Measurements from ENCODE around the gene TXNL4B. TPM values are rescaled to one million over a fixed set of nuclear protein-coding genes. Genes with fewer than 3 reads are reported as not detected.
A peak's percentile ranks its signal among the peaks of the same experiment; 100 is the strongest.

The TXNL4B gene
- total and polyA plus RNA-seq, 2 donors (not counting 1 experiment from before 2014, with no cell fraction given) = 9.9 to 16.1 TPM

- Histone ChIP-seq H3K9ac (ENCODE audit: low read length) (no peak overlapping the region), H3K9me3 (ENCODE audit: control extremely low read depth in 1 of 3, control insufficient read depth in 2 of 3, insufficient read depth in 1 of 3, low read length in 2 of 3) (no peaks in the 10 kb centered on the region), H3K4me3 (ENCODE audit: control extremely low read depth in 1 of 5, extremely low read depth in 1 of 5, insufficient read depth in 1 of 5, low read depth in 2 of 5, low read length in 4 of 5) (no peak overlapping the region), H3K79me2 (ENCODE audit: control insufficient read depth, insufficient read depth, low read length) (no peaks in the 10 kb centered on the region), H4K20me1 (ENCODE audit: control insufficient read depth, insufficient read depth, low read length, poor library complexity, severe bottlenecking) (no peaks in the 10 kb centered on the region), H2AFZ (ENCODE audit: insufficient read depth, low read depth, low read length, poor library complexity, severe bottlenecking) (peak overlapping the region; percentile 1), H3K4me1 (ENCODE audit: control insufficient read depth in 2 of 2, insufficient read depth in 2 of 2, low read length in 2 of 2) (peaks cover 0 to 6% of the 10 kb centered on the region in 2 donors), H3K27me3 (replicated peaks in 1 of 4; ENCODE audit: control extremely low read depth in 1 of 4, control insufficient read depth in 3 of 4, insufficient read depth in 4 of 4, low read length in 3 of 4) (no peaks in the 10 kb centered on the region), H3K4me2 (replicated peaks; ENCODE audit: low read depth, low read length, poor library complexity, severe bottlenecking) (no peak overlapping the region), H3K36me3 (replicated peaks in 1 of 2; ENCODE audit: control extremely low read depth in 1 of 2, control insufficient read depth in 1 of 2, extremely low read depth in 1 of 2, insufficient read depth in 2 of 2, low read length in 1 of 2) (no peaks in the 10 kb centered on the region), H3K27ac (ENCODE audit: low read length in 2 of 2) (no peak overlapping the region)
- no peaks in the 10 kb centered on the region for H3K4me1 Mint-ChIP-seq
- no peaks in the 10 kb centered on the region for H3K27me3 Mint-ChIP-seq
- ChIA-PET POLR2A (no interaction called here), CTCF (interaction anchor here (0.5 to 4.7 kb wide), 28 partner anchors 9 to 1910 kb away, joined by 3 to 47 read pairs (median 4); partner anchors contain the start of genes DHX38 and TXNL4B)
- intact Hi-C loops (cut with micrococcal nuclease) = loop anchor here (2.0 to 5.0 kb wide), 2 partner anchors 77 to 1072 kb away; no protein-coding TSS in a partner anchor
- ATAC-seq (ENCODE audit: low read depth) = peak; percentile 56
- H3K27ac Mint-ChIP-seq = peak overlapping the region; percentile 41
- DNase-seq = peak; percentile 77
- WGBS (ENCODE audit: insufficient coverage) = 52% methylated on average over 9 of the region's 13 CpGs
- no peaks in the 10 kb centered on the region for H3K9me3 Mint-ChIP-seq (ENCODE audit: insufficient read depth)
- TF ChIP-seq CTCF (IDR thresholded peaks at IDR 0.05) = peak; percentile 87
- TF ChIP-seq EZH2 (IDR thresholded peaks at IDR 0.05; ENCODE audit: borderline replicate concordance, insufficient read depth, low read depth, low read length, poor library complexity, severe bottlenecking) = no peak
- H3K4me3 Mint-ChIP-seq = no peak overlapping the region
Observed at GRCh38 chr16:72124761-72125634, 31.6 kb upstream of the TXNL4B start.

DNA sequence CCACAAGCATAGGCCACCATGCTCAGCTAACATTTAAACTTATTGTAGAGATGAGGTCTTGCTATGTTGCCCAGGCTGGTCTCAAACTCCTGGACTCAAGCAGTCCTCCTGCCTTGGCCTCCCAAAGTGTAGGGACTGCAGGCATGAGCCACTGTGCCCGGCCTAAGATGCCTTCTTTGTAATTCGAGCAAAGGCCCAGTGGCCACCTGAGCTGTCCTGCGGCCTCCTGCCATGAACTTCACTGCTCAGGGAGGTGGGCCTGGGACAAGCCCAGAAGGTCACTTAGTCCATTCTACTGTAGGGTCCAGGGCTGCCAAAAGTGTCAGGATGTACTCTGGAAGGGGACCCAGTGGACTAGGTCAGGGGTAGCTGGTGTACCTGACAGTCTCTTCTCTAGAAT, 30.7 kb upstream of the TXNL4B start:
- no peak for ATAC-seq (ENCODE audit: low read depth)
- H3K9me3 Mint-ChIP-seq (ENCODE audit: insufficient read depth) = no peaks in the 10 kb centered on the region
- Histone ChIP-seq H3K79me2 (ENCODE audit: control insufficient read depth, insufficient read depth, low read length) (no peaks in the 10 kb centered on the region), H3K4me3 (ENCODE audit: control extremely low read depth in 1 of 5, extremely low read depth in 1 of 5, insufficient read depth in 1 of 5, low read depth in 2 of 5, low read length in 4 of 5) (no peak overlapping the region), H4K20me1 (ENCODE audit: control insufficient read depth, insufficient read depth, low read length, poor library complexity, severe bottlenecking) (no peaks in the 10 kb centered on the region), H3K4me2 (replicated peaks; ENCODE audit: low read depth, low read length, poor library complexity, severe bottlenecking) (no peak overlapping the region), H3K9ac (ENCODE audit: low read length) (no peak overlapping the region), H3K36me3 (replicated peaks in 1 of 2; ENCODE audit: control extremely low read depth in 1 of 2, control insufficient read depth in 1 of 2, extremely low read depth in 1 of 2, insufficient read depth in 2 of 2, low read length in 1 of 2) (no peaks in the 10 kb centered on the region), H3K27me3 (replicated peaks in 1 of 4; ENCODE audit: control extremely low read depth in 1 of 4, control insufficient read depth in 3 of 4, insufficient read depth in 4 of 4, low read length in 3 of 4) (no peaks in the 10 kb centered on the region), H2AFZ (ENCODE audit: insufficient read depth, low read depth, low read length, poor library complexity, severe bottlenecking) (no peak overlapping the region), H3K9me3 (ENCODE audit: control extremely low read depth in 1 of 3, control insufficient read depth in 2 of 3, insufficient read depth in 1 of 3, low read length in 2 of 3) (no peaks in the 10 kb centered on the region), H3K27ac (ENCODE audit: low read length in 2 of 2) (no peak overlapping the region), H3K4me1 (ENCODE audit: control insufficient read depth in 2 of 2, insufficient read depth in 2 of 2, low read length in 2 of 2) (peaks cover 0 to 6% of the 10 kb centered on the region in 2 donors)
- no peak overlapping the region for H3K4me3 Mint-ChIP-seq
- TF ChIP-seq CTCF (IDR thresholded peaks at IDR 0.05) (no peak), EZH2 (IDR thresholded peaks at IDR 0.05; ENCODE audit: borderline replicate concordance, insufficient read depth, low read depth, low read length, poor library complexity, severe bottlenecking) (no peak)
- ChIA-PET POLR2A (no interaction called here), CTCF (interaction anchor here (0.9 to 4.7 kb wide), 18 partner anchors 10 to 1832 kb away, joined by 3 to 47 read pairs (median 4); partner anchors contain the start of genes DHX38 and TXNL4B)
- no peaks in the 10 kb centered on the region for H3K27me3 Mint-ChIP-seq
- WGBS (ENCODE audit: insufficient coverage) = 93% methylated on average over 3 of the region's 3 CpGs
- H3K4me1 Mint-ChIP-seq = no peaks in the 10 kb centered on the region
- no peak for DNase-seq
- intact Hi-C loops (cut with micrococcal nuclease) = loop anchor here (2.0 kb wide), 1 partner anchor 1073 kb away; no protein-coding TSS in a partner anchor
- H3K27ac Mint-ChIP-seq = no peak overlapping the region
